H1 (cell line): Measurements from ENCODE around the gene SLC1A1. TPM values are rescaled to one million over a fixed set of nuclear protein-coding genes. Genes with fewer than 3 reads are reported as not detected.

Source experiments
- CTCF ChIA-PET: fragments of 300-600 bp; sonication (Branson Sonifier 250); formaldehyde crosslinking; loops from one replicate; lab custom pipeline; 2021; ENCODE audit not compliant: partially characterized antibody; lab: Charles Lee
- POLR2A ChIA-PET: fragments of 300-600 bp; sonication (Branson Sonifier 250); formaldehyde crosslinking; loops from one replicate; lab custom pipeline; 2021; ENCODE audit warnings: inconsistent platforms; ENCODE audit not compliant: partially characterized antibody; lab: Charles Lee
- DNase-seq, 2 experiments: peaks; one replicate each; pipeline versions ENCODE4 v3.0.0 to v3.0.0-alpha.2; 2010 to 2022; ENCODE audit warnings: low spot score in 2 of 2, low read depth in 1 of 2, mixed read lengths in 1 of 2
- FAIRE-seq: peaks from 2 replicates; lab custom pipeline; 2011; peaks lifted over from hg19 to GRCh38; lab: Jason Lieb, UNC
- H2AFZ ChIP-seq: 2 replicates; pipeline ENCODE4 v1.8.1; 2012; ENCODE audit warnings: low read length, inconsistent platforms
- H2AK5ac ChIP-seq: 2 replicates; pipeline ENCODE4 v1.6.1; 2013; ENCODE audit warnings: low read depth, low read length
- H2BK120ac ChIP-seq: replicated peaks from 2 replicates; pipeline ENCODE3; 2013; ENCODE audit warnings: low read depth, low read length, inconsistent platforms
- H2BK12ac ChIP-seq: 2 replicates; pipeline ENCODE4 v1.6.1; 2013; ENCODE audit warnings: low read depth, low read length
- H2BK15ac ChIP-seq: 2 replicates; pipeline ENCODE4 v1.6.1; 2013; ENCODE audit warnings: low read length
- H2BK20ac ChIP-seq: 2 replicates; pipeline ENCODE4 v1.6.1; 2013; ENCODE audit warnings: low read length
- H2BK5ac ChIP-seq: 2 replicates; pipeline ENCODE4 v1.6.1; 2013; ENCODE audit warnings: low read depth, low read length
- H3K14ac ChIP-seq: 2 replicates; pipeline ENCODE4 v1.6.1; 2013; ENCODE audit warnings: inconsistent platforms; ENCODE audit not compliant: insufficient read length
- H3K18ac ChIP-seq: 2 replicates; pipeline ENCODE4 v1.6.1; 2013; ENCODE audit warnings: low read length; ENCODE audit errors: extremely low read depth
- H3K23ac ChIP-seq: 2 replicates; pipeline ENCODE4 v1.6.1; 2013; ENCODE audit warnings: inconsistent platforms; ENCODE audit not compliant: insufficient read length
- H3K23me2 ChIP-seq: 2 replicates; pipeline ENCODE4 v1.6.1; 2013; ENCODE audit warnings: low read depth, low read length
- H3K27ac ChIP-seq: 2 replicates; pipeline ENCODE4 v1.6.1; 2011; ENCODE audit warnings: low read depth, low read length, inconsistent platforms
- H3K27me3 ChIP-seq, 4 experiments: replicated peaks in 1 of 4; 1 replicate in 1 of 4; 2 replicates in 3 of 4; pipeline versions ENCODE4 v1.6.1 to v1.8.1; 2011 to 2013; ENCODE audit warnings: low read length in 3 of 4, mild to moderate bottlenecking in 3 of 4, inconsistent platforms in 2 of 4, mixed read lengths in 2 of 4, moderate library complexity in 1 of 4; ENCODE audit not compliant: control insufficient read depth in 3 of 4, insufficient read depth in 3 of 4; ENCODE audit errors: extremely low read depth in 1 of 4
- H3K36me3 ChIP-seq, 4 experiments: 2 replicates each; pipeline versions ENCODE4 v1.6.1 to v1.8.1; 2011 to 2013; ENCODE audit warnings: mild to moderate bottlenecking in 4 of 4, low read length in 3 of 4, moderate library complexity in 2 of 4, control low read depth in 1 of 4, inconsistent platforms in 1 of 4; ENCODE audit not compliant: insufficient read depth in 4 of 4, control insufficient read depth in 2 of 4
- H3K4ac ChIP-seq: replicated peaks from 2 replicates; pipeline ENCODE3; 2013; ENCODE audit warnings: low read length, low read depth, mixed read lengths, inconsistent platforms; ENCODE audit not compliant: insufficient read length
- H3K4me1 ChIP-seq, 4 experiments: replicated peaks in 1 of 4; 1 replicate in 1 of 4; 2 replicates in 3 of 4; pipeline versions ENCODE4 v1.6.1 to v1.8.1; 2011 to 2013; ENCODE audit warnings: low read length in 3 of 4, inconsistent platforms in 2 of 4, mixed read lengths in 1 of 4; ENCODE audit not compliant: insufficient read depth in 4 of 4, control insufficient read depth in 3 of 4
- H3K4me2 ChIP-seq, 2 experiments: 2 replicates each; pipeline versions ENCODE4 v1.6.1 to v1.8.1; 2011 to 2013; ENCODE audit warnings: low read depth in 2 of 2, low read length in 2 of 2, control low read depth in 1 of 2, inconsistent platforms in 1 of 2, mild to moderate bottlenecking in 1 of 2; ENCODE audit not compliant: insufficient read depth in 1 of 2
- H3K4me3 ChIP-seq, 4 experiments: fragments of 200-600, 300-600 bp in 1 of 4; sonication (generic), shearing (Covaris generic), sonication (Bioruptor Twin) in 1 of 4; 2 replicates each; pipeline versions ENCODE4 v1.5.1 to v1.8.1; 2011 to 2016; ENCODE audit warnings: low read length in 4 of 4, low read depth in 3 of 4, control low read depth in 2 of 4, inconsistent platforms in 2 of 4, mild to moderate bottlenecking in 2 of 4, mixed read lengths in 1 of 4, moderate library complexity in 1 of 4; ENCODE audit not compliant: insufficient read depth in 2 of 4; ENCODE audit errors: extremely low read depth in 1 of 4
- H3K56ac ChIP-seq: replicated peaks from 2 replicates; pipeline ENCODE3; 2013; ENCODE audit warnings: low read depth, mild to moderate bottlenecking, mixed read lengths, low read length, inconsistent platforms; ENCODE audit not compliant: insufficient read length
- H3K79me1 ChIP-seq: 2 replicates; pipeline ENCODE4 v1.6.1; 2013; ENCODE audit warnings: low read depth, low read length, control low read depth
- H3K79me2 ChIP-seq, 2 experiments: 2 replicates each; pipeline versions ENCODE4 v1.6.1 to v1.8.1; 2012 to 2013; ENCODE audit warnings: low read length in 2 of 2, mild to moderate bottlenecking in 2 of 2, inconsistent platforms in 1 of 2; ENCODE audit not compliant: insufficient read depth in 2 of 2, control insufficient read depth in 1 of 2
- H3K9ac ChIP-seq, 4 experiments: replicated peaks in 1 of 4; 1 replicate in 1 of 4; 2 replicates in 3 of 4; pipeline versions ENCODE4 v1.6.1 to v1.8.1; 2011 to 2013; ENCODE audit warnings: low read depth in 3 of 4, low read length in 3 of 4, control low read depth in 2 of 4, mild to moderate bottlenecking in 2 of 4, moderate library complexity in 2 of 4, inconsistent platforms in 1 of 4; ENCODE audit errors: extremely low read depth in 1 of 4
- H3K9me3 ChIP-seq, 2 experiments: 2 replicates each; pipeline versions ENCODE4 v1.6.1 to v1.8.1; 2012 to 2013; ENCODE audit warnings: mild to moderate bottlenecking in 2 of 2, moderate library complexity in 2 of 2, control low read depth in 1 of 2, inconsistent platforms in 1 of 2, low read depth in 1 of 2, low read length in 1 of 2, mixed read lengths in 1 of 2; ENCODE audit not compliant: insufficient read depth in 2 of 2
- H4K20me1 ChIP-seq, 2 experiments: replicated peaks in 1 of 2; 2 replicates each; pipeline versions ENCODE3 to v1.8.1; 2011 to 2013; ENCODE audit warnings: inconsistent platforms in 2 of 2, low read length in 2 of 2, mild to moderate bottlenecking in 1 of 2; ENCODE audit not compliant: insufficient read depth in 2 of 2, control insufficient read depth in 1 of 2
- H4K5ac ChIP-seq: 2 replicates; pipeline ENCODE4 v1.6.1; 2013; ENCODE audit warnings: low read length, low read depth, mixed read lengths, inconsistent platforms; ENCODE audit not compliant: insufficient read length
- H4K8ac ChIP-seq: 2 replicates; pipeline ENCODE4 v1.8.0; 2013; ENCODE audit warnings: mild to moderate bottlenecking, moderate library complexity, low read length, inconsistent platforms; ENCODE audit not compliant: insufficient read depth; ENCODE audit errors: extremely low read depth
- H4K91ac ChIP-seq: replicated peaks from 2 replicates; pipeline ENCODE3; 2013; ENCODE audit warnings: low read length, mixed read lengths, inconsistent platforms; ENCODE audit not compliant: insufficient read length
- ASH2L ChIP-seq: fragments of 200-600, 300-600 bp; sonication (generic); IDR thresholded peaks from one replicate; pipeline ENCODE4 v1.7.1; 2017; ENCODE audit warnings: low read length
- BRCA1 ChIP-seq: IDR thresholded peaks from 2 replicates; pipeline ENCODE4 v1.6.1; 2012; ENCODE audit warnings: low read depth, low read length, improper control_type of control experiment
- CEBPB ChIP-seq: IDR thresholded peaks from 2 replicates; pipeline ENCODE4 v1.6.1; 2012; ENCODE audit warnings: low read depth, low read length
- HDAC2 ChIP-seq, 2 experiments: fragments of 300-600 bp in 1 of 2; sonication (generic) in 1 of 2; IDR thresholded peaks; 2 replicates each; pipeline ENCODE4 v1.6.1; 2011 to 2012; ENCODE audit warnings: low read depth in 2 of 2, low read length in 2 of 2, mild to moderate bottlenecking in 2 of 2, moderate library complexity in 2 of 2, borderline replicate concordance in 1 of 2, inconsistent platforms in 1 of 2
- HDAC6 ChIP-seq: IDR thresholded peaks from one replicate; pipeline ENCODE4 v1.7.1; 2012; ENCODE audit warnings: low read depth, mild to moderate bottlenecking, inconsistent platforms, low read length, moderate library complexity
- PHF8 ChIP-seq: fragments of 200-600 bp; sonication (generic); conservative IDR thresholded peaks from 2 replicates; pipeline ENCODE4 v1.7.1; 2012; ENCODE audit warnings: low read depth, mild to moderate bottlenecking, inconsistent platforms, low read length, moderate library complexity
- SAP30 ChIP-seq: fragments of 300-600 bp; sonication (generic); IDR thresholded peaks from 2 replicates; pipeline ENCODE4 v1.7.1; 2012; ENCODE audit warnings: low read length, moderate library complexity, mild to moderate bottlenecking, inconsistent platforms; ENCODE audit not compliant: insufficient read depth, insufficient replicate concordance
- SIRT6 ChIP-seq: IDR thresholded peaks from one replicate; pipeline ENCODE4 v1.7.1; 2012; ENCODE audit warnings: low read length, inconsistent platforms
- SP2 ChIP-seq: IDR thresholded peaks from 2 replicates; pipeline ENCODE4 v1.6.1; 2012; ENCODE audit warnings: mild to moderate bottlenecking, low read length, inconsistent platforms
- SRF ChIP-seq: IDR thresholded peaks from 2 replicates; pipeline ENCODE4 v1.6.1; 2011; ENCODE audit warnings: mild to moderate bottlenecking, low read depth, low read length, moderate library complexity
- ZNF274 ChIP-seq: IDR thresholded peaks from 2 replicates; pipeline ENCODE4 v1.7.0; 2012; ENCODE audit warnings: low read length, borderline replicate concordance; ENCODE audit errors: extremely low read depth
- WGBS, 2 experiments: shearing (Covaris generic) in 1 of 2; methylation state at CpG; one replicate each; pipeline versions ENCODE4 v1.1.6 to v1.1.7; 2013 to 2015; ENCODE audit warnings: low lambda C conversion rate in 2 of 2, mixed read lengths in 2 of 2, inconsistent platforms in 1 of 2, low coverage in 1 of 2, missing lambda C conversion rate in 1 of 2; ENCODE audit not compliant: insufficient replicate concordance in 2 of 2, insufficient coverage in 1 of 2, insufficient read length in 1 of 2; ENCODE audit errors: extremely low coverage in 1 of 2, missing lambda C conversion rate in 1 of 2; 5-methylcytosine and 5-hydroxymethylcytosine counted together
- polyA plus RNA-seq, 7 experiments: library from polyadenylated mRNA; depleted of rRNA in 3 of 7; stranded (reverse) in 5 of 7; unstranded in 2 of 7; fragments of >200 nt in 5 of 7; fragments of 200-250 nt in 2 of 7; gene quantifications; 1 replicate in 5 of 7; 2 replicates in 1 of 7; 4 replicates in 1 of 7; pipeline versions ENCODE4 v1.2.1 to v1.2.3, GENCODE V29; 2011 to 2013; ENCODE audit warnings: missing spikeins in 2 of 7, mixed read lengths in 2 of 7
- total RNA-seq: library from RNA; stranded (reverse); fragmentation: NEBNext Ultra II Directional; extraction: Animal tissue kit (Norgen Biotek cat#: 25700); gene quantifications from 2 replicates; pipeline ENCODE4 v1.2.1, GENCODE V29; 2021

SLC1A1 gene
- total and polyA plus RNA-seq, 2 of the 8 experiments (the other 6 are each of a cell fraction or from before 2014, with no cell fraction given): 4.7 to 11.7 TPM

DNA sequence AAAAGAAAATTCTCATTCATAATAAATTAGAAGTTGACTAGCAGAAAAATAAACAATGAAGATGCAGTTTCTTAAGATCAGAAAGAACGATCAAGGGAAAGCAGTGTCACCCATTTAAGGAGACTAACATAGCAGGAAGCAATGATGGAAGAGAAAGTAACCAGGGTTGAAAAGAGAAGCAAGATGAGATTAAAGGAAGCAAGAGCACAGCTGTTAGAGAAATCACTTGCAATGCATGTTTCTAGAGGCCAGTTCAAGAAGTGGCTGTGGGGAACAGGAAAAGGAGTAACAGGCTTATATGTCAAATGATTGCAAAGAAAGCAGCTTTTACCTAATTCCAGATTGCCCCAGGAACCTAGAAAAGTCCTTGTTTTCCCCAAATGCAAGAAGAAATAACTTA lies 46.8 kb upstream of the SLC1A1 start:
- Histone ChIP-seq H3K4me3 (no peak overlapping the region), H2BK12ac (no peak overlapping the region), H2AK5ac (no peak overlapping the region), H3K18ac (no peak overlapping the region), H4K8ac (no peak overlapping the region), H2BK5ac (no peak overlapping the region), H3K4me2 (no peak overlapping the region), H3K23me2 (no peaks in the 10 kb centered on the region), H3K4me1 (no peaks in the 10 kb centered on the region), H2AFZ (no peak overlapping the region), H3K9me3 (peaks cover 4 to 6% of the 10 kb centered on the region in 2 experiments; a peak in 3 of 4 replicates), H3K14ac (no peak overlapping the region), H2BK120ac (no peak overlapping the region), H3K9ac (no peak overlapping the region), H3K4ac (no peak overlapping the region), H2BK15ac (no peak overlapping the region), H4K20me1 (no peaks in the 10 kb centered on the region), H2BK20ac (no peak overlapping the region), H3K56ac (no peak overlapping the region), H4K91ac (no peak overlapping the region), H3K23ac (no peak overlapping the region), H4K5ac (no peak overlapping the region), H3K27me3 (no peaks in the 10 kb centered on the region), H3K79me1 (no peaks in the 10 kb centered on the region), H3K27ac (no peak overlapping the region), H3K36me3 (no peaks in the 10 kb centered on the region; a peak in 1 of 8 replicates), H3K79me2 (no peaks in the 10 kb centered on the region)
- FAIRE-seq (no peak), DNase-seq (no peak)
- WGBS, 2 experiments: 76% methylated on average over 1 of the region's 1 CpG; no CpG with 5 or more reads in 1 of the 2 experiments
- CTCF ChIA-PET: no interaction called here
- POLR2A ChIA-PET: interaction anchor here (0.6 kb wide), 1 partner anchor 1434 kb away, joined by 3 read pairs; no protein-coding TSS in a partner anchor
- TF ChIP-seq SP2 (no peak), BRCA1 (no peak), HDAC2 (IDR thresholded peaks at IDR 0.05; ENCODE audit: borderline replicate concordance in 1 of 2, low read depth in 2 of 2, low read length in 2 of 2) (no peak), SRF (no peak), SIRT6 (no peak), HDAC6 (no peak), ASH2L (no peak), CEBPB (no peak), PHF8 (no peak), SAP30 (no peak), ZNF274 (no peak)
